Panc1 (cell line): ENCODE measurements around the gene KRTAP10-6.

Experiments
- CTCF ChIP-seq: fragments of 450-650 bp; IDR thresholded peaks from 2 replicates; pipeline ENCODE4 v1.5.1; 2017; ENCODE audit warnings: mild to moderate bottlenecking
- POLR2AphosphoS5 ChIP-seq: IDR thresholded peaks from 2 replicates; pipeline ENCODE4 v1.6.1; 2012; ENCODE audit warnings: mild to moderate bottlenecking, low read depth, low read length, moderate library complexity
- REST ChIP-seq, 2 experiments: IDR thresholded peaks; 2 replicates each; pipeline ENCODE4 v1.6.1; 2011 to 2012; ENCODE audit warnings: low read depth in 2 of 2, control low read depth in 1 of 2, low read length in 1 of 2, mild to moderate bottlenecking in 1 of 2, moderate library complexity in 1 of 2; ENCODE audit not compliant: insufficient read depth in 1 of 2
- SIN3A ChIP-seq: IDR thresholded peaks from 2 replicates; pipeline ENCODE4 v1.6.1; 2012; ENCODE audit warnings: low read depth, mild to moderate bottlenecking, low read length, moderate library complexity, borderline replicate concordance; ENCODE audit not compliant: insufficient read depth
- TCF7L2 ChIP-seq: IDR thresholded peaks from 2 replicates; pipeline ENCODE4 v1.6.1; 2011; ENCODE audit warnings: mild to moderate bottlenecking, low read depth, low read length, inconsistent platforms

DNA sequence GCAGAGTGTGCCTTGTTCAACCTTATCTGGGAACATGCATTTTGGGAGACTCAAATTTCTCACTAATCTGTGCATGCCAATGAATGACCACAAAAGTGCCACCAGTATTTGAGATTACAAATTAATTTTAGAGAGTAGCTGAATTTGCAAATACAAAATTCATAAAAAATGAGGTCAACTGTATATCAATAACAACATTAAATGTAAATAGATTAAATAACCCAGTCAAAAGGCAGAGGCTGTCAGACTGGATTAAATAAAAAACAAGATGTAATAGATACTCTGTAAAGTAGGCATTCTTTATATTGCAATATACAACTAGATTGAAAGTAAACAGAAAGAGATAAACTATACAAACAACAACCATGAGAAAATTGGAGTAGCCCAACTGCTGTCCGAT, 28.2 kb downstream of the KRTAP10-6 start:
- TF ChIP-seq POLR2AphosphoS5 = no peak
- TF ChIP-seq CTCF = no peak
- no peak for TF ChIP-seq REST (IDR thresholded peaks at IDR 0.05; ENCODE audit: insufficient read depth in 1 of 2, low read depth in 2 of 2, low read length in 1 of 2)
- no peak for TF ChIP-seq TCF7L2
- TF ChIP-seq SIN3A = no peak
